GM18519 (cell line): ENCODE results near the gene SLC43A3.

Experiments
- ATAC-seq: cut with Tn5 transposase; IDR thresholded peaks from one replicate; pipeline ENCODE4 v1.9.1; 2021; ENCODE audit warnings: mild to moderate bottlenecking, moderate library complexity; ENCODE audit not compliant: unreplicated experiment, low FRiP score

Gene SLC43A3

DNA sequence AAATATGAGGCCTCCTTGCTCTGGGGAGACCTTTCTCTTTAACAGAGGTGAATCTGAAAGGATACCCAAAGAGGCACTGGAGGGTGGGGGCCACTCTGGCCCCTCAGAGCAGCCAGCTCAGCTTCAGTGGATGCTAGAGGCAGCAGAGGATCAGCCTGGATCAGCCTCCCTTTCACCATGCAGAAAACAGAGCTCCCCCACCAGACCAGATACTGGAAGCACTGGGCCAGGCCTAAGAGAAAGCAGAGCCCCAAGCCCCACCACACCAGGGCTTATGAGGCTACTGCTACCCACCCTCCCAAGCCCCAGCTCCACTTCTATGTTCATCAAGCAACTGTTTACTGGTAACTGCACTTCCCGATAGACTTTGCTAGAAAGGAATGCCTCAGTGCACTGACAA lies 4.0 kb upstream of the SLC43A3 start:
- no peak for ATAC-seq

DNA sequence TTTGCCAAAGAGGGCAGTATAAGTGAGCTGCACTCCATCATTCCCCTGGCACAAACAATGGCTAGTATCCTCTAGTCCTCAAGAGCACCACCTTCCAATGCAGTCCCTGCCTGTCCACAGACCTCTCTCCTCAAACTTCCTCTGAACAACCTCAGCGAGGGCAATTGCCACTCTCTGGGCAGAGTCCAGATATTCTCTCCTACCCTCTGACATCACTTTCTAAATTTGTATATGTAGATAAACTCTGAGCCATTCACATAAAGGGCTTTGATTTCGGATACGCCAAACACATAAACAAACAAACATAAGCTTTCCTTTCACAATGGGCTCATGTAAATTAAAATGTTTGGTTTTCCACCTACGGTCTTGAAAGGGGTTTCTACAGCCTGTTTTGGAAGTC lies 3.0 kb upstream of the SLC43A3 start:
- no peak for ATAC-seq

DNA sequence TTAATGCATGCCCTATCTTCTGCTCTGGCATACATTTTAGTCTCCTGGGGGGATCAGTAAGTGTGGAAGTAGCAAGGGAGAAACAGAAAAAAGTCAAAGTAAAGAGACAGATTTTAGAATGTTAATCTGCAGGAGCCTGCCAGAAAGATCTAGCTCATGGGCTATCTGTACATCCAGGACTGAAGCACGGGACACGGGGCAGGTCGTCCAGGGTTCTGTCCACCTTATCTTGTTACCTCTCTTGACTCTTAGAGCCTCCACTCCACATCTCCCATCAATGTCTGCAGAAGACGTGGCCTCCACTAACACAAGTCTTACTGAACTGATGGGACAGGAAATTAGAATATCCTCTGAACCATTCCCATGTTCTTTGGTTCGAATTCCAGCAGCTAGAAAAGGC lies 1.7 kb upstream of the SLC43A3 start:
- no peak for ATAC-seq

DNA sequence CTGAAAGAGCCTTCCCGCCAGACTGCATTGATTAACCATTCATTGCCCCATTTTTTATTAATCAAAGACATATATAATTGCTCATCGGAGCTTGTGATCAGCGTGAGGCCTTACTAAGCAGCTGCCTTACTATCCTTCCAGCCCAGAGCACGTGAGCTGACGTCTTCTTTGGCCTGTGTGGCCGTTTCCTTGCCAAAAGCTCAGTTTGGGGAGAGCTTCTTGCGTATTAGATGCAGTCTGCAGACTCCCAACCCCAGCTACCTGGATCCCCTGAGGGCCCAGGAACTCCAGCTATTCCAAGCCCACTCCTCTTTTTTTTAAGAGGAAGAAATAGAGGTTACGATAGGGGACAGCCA lies 784 bp upstream of the SLC43A3 start:
- ATAC-seq, result no peak

DNA sequence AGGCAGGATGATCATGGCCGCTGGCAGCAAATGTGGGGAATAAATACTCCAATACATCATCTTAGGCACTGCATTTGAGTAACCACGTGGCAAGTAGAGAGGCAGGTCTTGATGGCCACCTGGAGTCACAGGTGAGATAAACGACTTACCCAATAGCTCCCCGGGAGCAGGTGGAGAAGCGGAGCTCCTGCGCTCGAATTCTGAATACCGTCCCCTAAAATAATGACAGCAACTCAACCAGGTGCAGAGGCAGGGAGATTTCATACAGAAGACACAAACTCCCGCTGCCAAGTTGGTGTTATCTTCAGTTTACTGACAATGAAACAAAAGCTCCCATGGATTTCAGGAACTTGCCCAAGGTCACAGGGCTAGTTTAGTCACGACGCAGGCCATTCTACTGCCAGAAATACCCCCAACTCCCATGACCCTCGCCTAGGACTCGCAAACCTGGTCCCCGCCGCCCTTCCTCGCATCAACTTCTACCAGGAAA lies 437 bp downstream of the SLC43A3 start:
- no peak for ATAC-seq

DNA sequence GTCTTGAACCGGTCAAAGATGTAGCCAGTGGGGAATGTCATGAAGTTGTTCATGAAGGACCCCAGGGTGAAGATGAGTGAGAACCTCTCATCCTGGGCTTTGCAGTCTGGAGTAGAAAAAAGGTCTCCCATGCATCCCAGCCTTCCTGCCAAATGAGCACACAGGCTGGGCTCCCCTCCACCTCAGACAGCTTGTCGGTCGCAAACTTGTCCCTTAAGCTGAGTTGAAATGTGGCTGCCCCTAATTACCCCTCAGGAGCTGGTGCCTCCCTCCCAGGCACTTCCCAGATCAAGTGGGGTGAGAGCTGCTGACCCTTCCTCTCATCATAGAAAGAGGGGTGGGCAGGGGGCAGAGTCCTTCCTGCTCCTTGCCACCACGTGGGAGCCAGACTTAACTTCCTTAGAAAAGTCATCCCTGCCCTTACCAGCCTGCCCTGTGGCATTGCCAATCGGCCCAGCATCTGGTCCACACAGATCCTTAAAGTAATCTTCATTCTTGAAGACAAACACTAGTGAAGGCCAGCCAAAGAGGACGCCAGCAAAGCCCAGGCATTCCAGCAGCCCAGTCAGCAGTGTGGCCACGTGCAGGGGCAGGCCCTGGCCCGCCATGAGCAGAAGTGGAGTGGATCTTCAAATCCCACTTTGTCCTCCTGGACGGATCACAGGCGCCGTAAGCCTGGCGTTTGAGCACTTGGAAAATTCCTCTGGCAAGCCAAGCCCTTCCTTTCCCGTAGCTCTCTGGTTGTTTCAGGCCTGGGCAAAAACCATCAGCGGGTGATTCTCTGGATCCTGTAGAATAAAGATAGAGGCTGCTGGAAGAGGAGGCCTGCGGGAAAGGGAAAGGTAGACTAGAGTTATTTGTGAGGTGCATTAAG lies 1.1 kb downstream of the SLC43A3 start:
- ATAC-seq, result no peak

- peak; percentile 95 for ATAC-seq
These were observed 1.9 kb downstream of the SLC43A3 start for GRCh38 chr11:57424792-57425564.

DNA sequence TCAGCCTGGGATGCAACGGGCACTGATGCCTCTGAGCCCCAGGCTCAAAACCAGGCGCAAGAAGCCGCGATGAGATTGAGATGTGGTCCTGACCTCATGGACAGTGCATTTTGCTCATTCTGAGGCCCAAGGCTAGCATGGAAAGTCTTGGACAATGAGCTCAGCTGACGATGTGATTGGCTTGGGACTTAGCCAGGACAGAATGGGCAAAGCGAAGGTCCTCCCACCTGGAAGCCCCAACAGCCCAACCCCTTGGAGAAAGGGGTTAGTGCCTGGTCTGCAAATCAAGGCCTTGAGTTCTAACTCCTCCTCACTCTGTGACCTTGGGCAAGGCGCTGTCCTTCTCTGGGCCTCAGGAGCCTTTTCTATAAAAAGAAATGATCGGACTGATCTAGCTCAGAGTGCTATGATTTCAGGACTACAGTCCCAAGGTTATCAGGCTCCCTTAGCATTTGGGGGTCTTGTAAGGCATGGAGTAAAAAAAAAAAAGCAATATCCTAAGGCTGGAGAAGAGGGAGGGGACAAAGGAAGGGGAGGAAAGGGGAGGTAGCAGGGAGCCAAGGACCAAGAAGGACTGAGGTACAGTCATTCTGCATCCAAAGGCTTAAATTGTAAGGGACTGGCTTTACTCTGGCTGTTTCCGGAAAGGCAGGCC lies 2.7 kb downstream of the SLC43A3 start:
- no peak for ATAC-seq

DNA sequence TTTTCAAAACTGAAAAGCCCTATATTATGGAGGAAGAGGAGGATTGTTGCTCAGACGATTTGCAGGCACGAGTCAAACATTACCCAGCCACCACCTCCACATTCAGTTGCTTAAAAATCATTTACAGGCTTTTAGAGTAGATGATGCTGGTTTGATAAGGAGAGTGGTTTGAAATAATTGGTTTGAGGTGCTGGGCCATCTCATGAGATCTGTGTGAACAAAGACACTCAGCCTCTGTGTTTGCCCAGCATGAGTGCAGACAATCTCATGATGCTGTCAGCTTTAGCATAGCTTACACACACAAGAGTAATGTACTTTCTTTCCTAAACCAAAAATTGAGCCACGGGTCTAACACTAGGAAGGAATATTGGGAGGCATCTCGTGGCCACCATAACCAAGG lies 4.3 kb downstream of the SLC43A3 start:
- ATAC-seq, result no peak

DNA sequence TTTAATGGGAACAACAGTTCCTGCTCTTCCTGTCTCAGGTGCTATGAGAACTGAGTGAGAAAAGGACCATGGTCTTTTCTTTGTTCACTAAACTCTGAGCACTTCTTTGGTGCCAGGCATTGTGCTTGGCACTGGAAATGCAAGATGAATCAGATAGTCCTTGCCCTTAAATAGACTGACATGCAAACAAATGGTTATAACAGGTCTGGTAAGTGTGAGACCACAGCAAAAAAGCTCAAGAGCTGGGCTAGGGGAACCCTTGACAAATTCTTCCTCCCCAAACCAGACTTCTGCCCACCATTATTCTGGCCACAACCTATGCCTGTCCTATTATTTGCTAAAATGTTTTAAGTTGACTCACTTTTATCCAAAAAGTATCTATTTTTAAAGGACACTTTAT lies 5.1 kb downstream of the SLC43A3 start:
- no peak for ATAC-seq

DNA sequence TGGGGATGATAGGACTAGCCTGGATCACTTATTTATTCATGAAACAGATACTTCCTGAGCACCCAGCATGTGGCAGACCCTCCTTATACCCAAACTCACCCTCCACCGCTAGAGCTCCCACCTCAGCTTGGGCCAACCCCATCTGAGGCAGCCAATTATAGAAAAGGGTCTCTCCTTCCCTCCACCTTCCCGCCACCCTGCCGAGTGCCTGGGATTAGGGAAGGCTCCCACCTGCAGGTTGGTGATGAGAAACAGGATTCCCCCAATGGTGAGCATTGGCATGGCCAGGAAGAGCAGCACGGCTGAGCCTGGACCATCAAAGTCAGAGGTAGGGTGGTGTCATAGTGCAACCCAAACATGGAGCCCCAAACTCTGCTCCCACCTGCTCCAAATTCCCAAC lies 5.9 kb downstream of the SLC43A3 start:
- no peak for ATAC-seq

- no peak for ATAC-seq
These were observed 7.8 kb downstream of the SLC43A3 start for GRCh38 chr11:57419146-57419545.

- no peak for ATAC-seq
These were observed 8.8 kb downstream of the SLC43A3 start for GRCh38 chr11:57418131-57418530.

GRCh38 chr11:57417056-57417455 lies 9.9 kb downstream of the SLC43A3 start:
- ATAC-seq, result no peak

DNA sequence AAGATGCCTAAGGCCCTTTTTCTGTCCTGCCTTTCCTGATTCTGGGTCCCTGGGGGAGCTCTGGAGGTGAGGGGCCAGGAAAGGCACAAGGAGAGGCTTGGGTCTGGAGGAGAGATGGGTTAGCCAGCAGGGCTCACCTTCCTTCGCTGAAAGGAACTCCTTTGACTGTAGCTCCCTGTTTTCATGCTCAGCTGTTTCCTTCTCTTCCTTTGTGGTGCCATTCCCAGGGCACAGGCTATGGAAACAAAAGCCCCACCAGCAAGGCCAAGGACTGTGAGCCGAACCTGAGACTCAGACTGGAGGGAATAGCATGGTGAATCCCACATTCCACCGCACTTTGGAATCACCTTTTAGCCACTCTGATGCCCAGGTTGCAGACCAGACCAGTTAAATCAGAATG lies 10.5 kb downstream of the SLC43A3 start:
- ATAC-seq, result no peak

DNA sequence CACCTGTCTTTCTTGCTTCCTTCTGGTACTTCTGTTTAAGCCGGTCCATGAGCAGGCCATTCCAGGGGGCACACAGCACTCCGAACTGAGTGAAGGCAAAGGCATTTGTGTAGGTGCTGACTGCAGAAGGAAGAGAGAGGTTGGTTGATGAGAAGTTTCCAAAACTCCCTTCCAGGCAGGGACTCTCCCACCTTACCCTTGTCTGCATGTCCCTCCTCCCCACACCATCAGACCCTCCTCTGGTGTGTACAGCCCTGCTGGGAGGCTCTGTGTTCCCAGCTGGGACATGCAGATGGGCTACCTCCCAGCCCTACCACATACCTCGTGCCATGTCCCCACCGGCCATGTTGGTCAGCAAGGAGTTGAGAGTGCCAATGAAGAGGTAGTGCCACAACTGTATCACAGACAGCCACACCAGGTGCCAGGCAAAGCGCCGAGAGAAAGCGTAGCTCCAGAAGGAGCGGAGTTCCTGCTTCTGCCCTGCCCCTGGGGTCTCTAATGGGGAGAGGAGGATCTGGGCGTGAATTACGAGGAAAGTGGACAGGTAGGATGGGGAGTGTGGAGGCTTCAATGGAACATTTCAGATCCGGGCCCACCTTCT lies 12.2 kb downstream of the SLC43A3 start:
- no peak for ATAC-seq

- ATAC-seq, result no peak
These were observed 13.2 kb downstream of the SLC43A3 start for GRCh38 chr11:57413681-57414080.

- no peak for ATAC-seq
These were observed 16.6 kb downstream of the SLC43A3 start for GRCh38 chr11:57410287-57410686.

- ATAC-seq, result no peak
These were observed 17.4 kb downstream of the SLC43A3 start for GRCh38 chr11:57409321-57410100.

GRCh38 chr11:57408771-57409170 lies 18.1 kb downstream of the SLC43A3 start:
- no peak for ATAC-seq
